GM19452 (cell line): ENCODE results near the gene FGD3.
"Not testable (repeated sequence)": the region's sequence is repeated elsewhere in the genome, so short reads cannot be mapped to it uniquely, and the experiment has no call there.

Experiments
- ATAC-seq: cut with Tn5 transposase; IDR thresholded peaks from one replicate; pipeline ENCODE4 v1.9.1; 2021; ENCODE audit not compliant: unreplicated experiment

Gene FGD3

DNA sequence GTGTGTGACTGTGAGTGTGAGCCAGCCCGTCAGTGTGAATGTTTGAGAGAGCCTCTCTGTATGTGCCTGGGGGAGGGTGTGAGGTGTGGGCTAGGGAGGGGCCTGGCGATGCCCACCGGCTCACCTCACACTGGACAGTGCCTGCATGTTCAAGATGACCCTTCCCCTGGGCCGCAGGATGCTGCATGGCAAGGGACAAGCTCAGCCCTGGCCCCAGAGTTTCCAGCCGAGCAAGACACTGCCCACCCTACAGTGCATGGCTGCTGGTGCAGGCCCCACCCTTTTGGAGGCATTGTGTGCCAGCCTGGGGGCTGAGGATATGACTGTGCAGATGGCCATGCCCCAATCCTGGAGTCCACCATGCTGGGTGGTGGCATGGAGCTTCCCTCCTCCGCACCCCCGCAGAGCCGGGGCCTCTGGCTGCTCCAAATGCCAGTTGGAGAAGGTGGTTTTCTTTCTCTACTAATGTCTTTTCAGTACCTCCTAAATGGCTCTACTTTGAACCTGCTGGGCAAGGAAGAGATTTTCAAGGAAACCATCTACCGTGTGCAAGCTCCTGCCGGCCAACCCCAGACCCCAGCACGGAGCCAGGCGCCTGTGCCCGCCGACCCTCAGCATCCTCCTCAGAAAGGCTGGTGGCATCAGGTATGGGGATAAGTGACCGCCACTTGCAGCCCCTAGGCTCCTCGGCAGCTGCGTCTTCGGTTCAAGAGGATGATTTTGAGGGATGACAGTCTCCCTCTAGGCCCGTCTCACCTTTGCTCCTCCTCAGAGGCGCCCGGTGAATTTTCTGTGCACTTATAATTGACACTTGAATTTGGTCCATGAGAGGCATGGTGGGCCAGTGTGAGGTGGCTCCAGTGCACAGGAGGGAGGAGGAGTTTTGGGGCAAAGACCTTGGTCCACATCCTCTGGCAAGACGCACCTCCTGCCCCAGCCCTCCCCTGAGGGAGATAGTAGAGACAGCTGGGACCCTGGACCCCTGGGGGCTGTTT is 27.7 kb downstream of the FGD3 start:
- ATAC-seq: no peak

GRCh38 chr9:92976431-92976830 is 29.1 kb downstream of the FGD3 start:
- no peak for ATAC-seq

DNA sequence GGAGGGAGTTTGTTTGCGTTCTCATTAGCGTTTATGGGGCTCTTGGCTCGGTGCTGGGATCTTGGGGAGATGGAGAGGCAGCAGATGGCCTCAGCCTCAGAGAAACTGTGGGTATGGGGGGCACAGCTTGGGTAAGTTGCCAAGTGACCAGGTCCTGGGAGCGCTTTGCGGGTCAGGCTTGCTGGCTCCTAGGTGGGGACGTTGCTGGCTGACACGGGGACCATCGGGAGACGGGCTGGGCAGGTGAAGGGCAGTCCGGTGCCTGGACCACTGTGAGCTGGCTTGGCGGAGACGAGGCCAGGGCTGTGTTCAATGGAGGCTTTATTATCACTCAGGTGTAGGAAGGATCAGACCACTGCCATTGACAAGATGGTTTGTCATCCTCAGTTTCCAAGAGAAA is 30.0 kb downstream of the FGD3 start:
- ATAC-seq: no peak

DNA sequence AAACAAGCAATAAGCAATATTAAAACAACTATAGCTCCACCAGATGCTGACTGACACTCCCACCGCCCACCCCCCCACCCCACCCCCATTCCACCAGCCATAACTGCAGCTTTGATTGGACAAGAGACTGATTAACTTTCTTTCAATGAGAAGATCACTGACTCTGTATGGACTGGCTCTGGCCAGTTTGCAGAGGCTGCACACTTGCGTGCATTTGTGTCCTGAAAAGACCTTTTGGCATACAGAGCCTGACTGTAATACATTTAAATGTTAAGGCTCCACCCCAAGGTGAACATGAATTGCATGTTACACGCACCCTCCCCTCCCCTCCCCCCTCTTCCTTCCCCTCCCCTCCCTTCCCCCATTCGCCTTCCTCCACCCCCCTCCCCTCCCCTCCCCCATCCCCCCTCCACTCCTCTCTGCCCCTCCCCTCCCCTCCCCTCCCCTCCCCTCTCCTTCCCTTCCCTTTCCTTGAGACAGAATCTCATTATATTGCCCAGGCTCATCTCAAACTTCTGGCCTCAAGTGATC is 31.1 kb downstream of the FGD3 start:
- ATAC-seq: no peak

- no peak for ATAC-seq
Observed at GRCh38 chr9:92979283-92980056, 32.1 kb downstream of the FGD3 start.

DNA sequence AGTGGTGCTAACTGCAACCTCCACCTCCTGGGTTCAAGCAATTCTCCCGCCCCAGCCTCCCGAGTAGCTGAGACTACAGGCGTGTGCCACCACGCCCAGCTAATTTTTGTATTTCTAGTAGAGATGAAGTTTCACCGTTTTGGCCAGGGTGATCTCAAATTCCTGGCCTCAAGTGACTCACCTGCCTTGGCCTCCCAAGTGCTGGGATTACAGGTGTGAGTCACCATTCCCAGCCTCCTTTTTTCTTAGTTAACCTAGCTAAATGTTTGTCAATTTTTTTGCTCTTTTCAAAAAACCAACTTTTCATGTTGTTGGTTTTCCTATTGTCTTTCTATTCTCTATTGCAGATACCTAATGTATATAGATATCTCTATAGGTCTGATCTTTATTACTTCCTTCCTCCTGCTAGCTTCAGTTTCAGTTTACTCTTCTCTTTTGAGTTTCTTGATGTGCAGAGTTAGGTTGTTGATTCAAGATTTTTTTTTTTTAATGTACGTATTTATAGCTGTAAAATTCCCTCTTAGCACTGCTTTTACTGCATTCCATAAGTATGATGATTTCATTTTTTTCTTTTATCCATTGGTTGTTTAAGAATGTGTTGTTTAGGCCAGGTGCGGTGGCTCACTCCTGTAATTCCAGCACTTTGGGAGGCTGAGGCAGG is 32.9 kb downstream of the FGD3 start:
- ATAC-seq: no peak

GRCh38 chr9:92982130-92982529 is 34.8 kb downstream of the FGD3 start:
- ATAC-seq: no peak

GRCh38 chr9:92983984-92984589 is 36.8 kb downstream of the FGD3 start:
- ATAC-seq: no peak

DNA sequence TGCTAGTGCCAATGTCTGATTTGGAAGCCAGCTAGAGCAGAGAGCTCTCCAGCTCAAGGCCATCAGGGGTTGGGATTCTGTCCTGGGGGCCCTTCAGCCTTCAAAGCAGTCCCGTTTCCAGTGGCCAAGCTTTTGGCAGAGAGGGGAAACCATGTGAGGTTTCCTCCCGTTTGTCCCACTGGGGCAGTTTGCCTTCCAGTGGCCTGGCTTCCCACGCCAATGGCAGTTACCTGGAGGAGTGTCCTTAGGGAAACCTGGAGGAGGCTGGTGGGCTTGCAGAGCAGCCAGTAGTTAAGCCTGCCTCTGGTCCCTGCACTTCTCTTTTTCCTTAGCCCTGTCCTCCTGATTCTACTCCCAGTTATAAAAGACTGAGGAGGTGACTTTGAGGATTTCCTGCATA is 37.7 kb downstream of the FGD3 start:
- ATAC-seq: no peak

- ATAC-seq: no peak
Observed at GRCh38 chr9:92986176-92987119, 39.1 kb downstream of the FGD3 start.

- no peak for ATAC-seq
Observed at GRCh38 chr9:92988215-92988768, 41.0 kb downstream of the FGD3 start.

DNA sequence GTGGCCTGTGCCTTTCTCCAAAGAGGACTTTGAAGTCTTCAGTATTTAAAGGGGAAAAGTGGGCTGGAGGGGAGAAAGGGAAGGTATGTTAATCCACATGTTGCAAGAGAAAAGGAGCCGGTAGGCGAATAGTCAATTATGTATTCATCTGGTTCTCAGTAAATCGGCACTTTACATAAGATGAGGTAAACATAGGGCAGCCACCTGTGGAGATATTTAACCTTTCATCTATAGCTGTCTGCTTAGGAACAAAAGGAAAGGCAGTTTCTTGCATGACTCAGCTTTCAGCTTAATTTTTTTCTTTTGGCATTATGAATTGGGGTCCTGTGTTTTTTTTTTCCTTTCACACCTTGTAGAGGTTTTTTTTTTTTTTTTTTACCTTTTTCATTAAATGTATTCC is 42.2 kb downstream of the FGD3 start:
- no peak for ATAC-seq

- no peak for ATAC-seq
Observed at GRCh38 chr9:92990461-92990860, 43.1 kb downstream of the FGD3 start.

DNA sequence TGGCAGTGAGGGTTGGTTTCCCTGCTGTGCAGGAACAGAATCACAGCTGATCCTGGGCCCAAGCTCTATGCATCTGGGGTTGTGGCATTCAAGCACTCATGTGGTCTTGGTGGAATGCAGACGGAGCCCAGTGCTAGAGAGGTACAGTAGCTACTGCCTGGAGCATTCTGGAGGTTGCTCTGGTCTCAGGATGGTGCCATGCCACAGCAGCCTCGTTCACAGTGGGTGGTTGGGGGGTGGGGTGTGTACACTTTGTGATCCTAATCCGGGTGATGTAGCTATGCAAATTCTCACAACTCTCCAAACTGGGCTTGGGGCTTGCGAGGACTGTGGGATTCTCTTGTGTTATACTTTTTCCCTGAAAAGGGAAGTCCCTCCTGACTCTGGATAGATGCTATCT is 45.2 kb downstream of the FGD3 start:
- ATAC-seq: no peak

GRCh38 chr9:92998871-92999270 is 51.5 kb downstream of the FGD3 start:
- not testable (repeated sequence) for ATAC-seq

- no peak for ATAC-seq
Observed at GRCh38 chr9:93001031-93001430, 53.7 kb downstream of the FGD3 start.

- no peak for ATAC-seq
Observed at GRCh38 chr9:93002700-93003099, 55.4 kb downstream of the FGD3 start.

- ATAC-seq: no peak
Observed at GRCh38 chr9:93003552-93004407, 56.5 kb downstream of the FGD3 start.
